Stimulated activated CD4-positive, alpha-beta T cell treated with anti-CD3 and anti-CD28 coated beads, Interleukin-4, amount 100 ng/mL, for 24 hours (primary cell): ENCODE results near the gene B3GNT9.
A peak's percentile ranks its signal among the peaks of the same experiment; 100 is the strongest.

Source experiments
- DNase-seq: peaks from one replicate; pipeline ENCODE4 v3.0.0-alpha.2; 2020

Gene B3GNT9

DNA sequence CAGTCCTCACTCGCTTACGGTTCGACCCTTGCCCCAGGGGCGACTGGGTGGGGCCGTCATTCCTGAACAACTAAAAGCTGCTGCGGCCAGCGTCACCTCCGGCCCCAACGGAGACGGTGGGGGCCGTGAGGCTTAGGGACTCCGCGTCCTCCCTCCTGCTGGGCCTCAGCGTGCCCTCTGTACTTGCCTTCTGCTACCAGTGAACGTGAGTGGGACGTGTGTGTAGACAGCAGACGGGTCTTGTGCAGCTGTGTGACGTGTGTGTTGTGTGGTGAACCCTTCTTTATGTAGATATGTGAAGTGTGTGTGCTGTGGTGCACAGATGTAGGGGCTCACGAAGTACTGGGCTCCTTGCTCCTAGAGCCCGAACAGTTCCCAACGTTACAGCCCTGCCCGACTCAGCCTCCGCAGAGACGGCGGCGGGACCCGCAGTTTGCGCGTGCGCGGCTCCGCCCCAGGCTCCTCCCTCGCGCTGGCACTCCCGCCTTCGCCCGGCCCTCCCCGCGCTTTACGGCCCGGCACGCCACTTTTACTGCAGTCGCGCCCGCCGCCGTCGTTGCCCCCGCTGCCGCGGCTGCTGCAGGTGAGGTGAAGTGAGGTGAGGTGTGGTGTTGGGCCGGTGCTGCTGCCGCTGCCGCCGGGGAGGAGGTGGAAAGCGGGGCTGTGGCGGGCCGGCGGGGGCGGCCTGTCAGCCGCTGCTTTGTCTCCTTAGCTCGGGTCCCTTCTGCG is 41.2 kb downstream of the B3GNT9 start, which contains the start of gene PHAF1:
TSS of gene PHAF1 (plus strand) at position 535 of the 729 bp plus-strand sequence. CDS start 235 bp downstream, outside the sequence.
- peak; percentile 95 for DNase-seq

- DNase-seq = no peak
Observed at GRCh38 chr16:67108931-67109406, 41.8 kb downstream of the B3GNT9 start.

DNA sequence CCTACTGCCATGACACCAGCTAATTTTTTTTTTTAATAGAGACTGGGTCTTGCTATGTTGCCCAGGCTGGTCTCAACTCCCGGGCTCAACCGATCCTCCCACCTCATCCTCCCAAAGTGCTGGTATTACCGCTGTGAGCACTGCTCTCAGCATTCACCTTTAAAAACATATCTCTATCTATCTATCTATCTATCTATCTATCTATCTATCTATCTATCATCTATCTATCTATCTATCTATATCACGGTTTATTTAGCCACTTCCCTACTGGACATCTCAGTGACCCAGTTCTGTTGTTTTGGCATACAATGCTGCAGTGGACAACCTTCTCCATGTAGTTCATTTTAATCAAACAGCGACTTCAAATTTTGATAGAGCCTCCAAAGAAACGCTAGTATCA is 42.3 kb downstream of the B3GNT9 start:
- DNase-seq = no peak

DNA sequence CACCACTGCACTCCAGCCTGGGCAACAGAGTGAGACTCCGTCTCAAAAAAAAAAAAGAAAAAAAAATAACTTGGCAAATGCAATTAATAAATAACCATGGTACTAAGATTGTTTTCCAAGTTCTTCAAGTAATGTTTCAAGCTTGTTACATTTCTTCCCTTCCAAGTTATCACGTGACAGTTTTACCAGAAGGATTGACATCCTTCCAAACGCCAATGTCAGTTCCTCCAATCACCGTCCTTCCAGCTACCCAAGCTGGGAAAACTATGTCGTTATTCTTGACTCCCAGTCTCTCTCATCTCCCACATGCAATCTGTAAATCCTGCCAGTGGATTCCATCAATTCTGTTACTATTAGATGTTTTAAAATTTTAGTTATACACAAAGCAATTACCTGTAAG is 44.9 kb downstream of the B3GNT9 start:
- no peak for DNase-seq

DNA sequence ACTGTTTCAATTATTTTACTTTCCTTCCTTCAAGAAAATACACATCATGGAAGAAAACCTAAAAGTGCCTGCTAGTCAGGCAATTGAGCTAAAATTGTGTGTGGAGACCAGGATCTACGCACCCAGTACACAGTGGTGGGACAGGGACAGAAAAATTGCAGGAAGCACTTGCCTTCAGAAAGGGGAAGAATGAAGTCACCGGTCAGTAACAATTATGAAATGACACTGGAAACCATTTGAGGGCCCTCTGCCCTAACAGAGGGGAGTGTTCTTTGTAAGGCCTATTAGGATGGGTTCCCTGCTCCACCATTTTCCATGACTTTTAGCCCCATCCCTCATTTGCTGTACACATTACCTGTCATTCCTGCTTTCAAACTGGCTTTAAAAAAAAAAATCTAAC is 45.6 kb downstream of the B3GNT9 start:
- no peak for DNase-seq

DNA sequence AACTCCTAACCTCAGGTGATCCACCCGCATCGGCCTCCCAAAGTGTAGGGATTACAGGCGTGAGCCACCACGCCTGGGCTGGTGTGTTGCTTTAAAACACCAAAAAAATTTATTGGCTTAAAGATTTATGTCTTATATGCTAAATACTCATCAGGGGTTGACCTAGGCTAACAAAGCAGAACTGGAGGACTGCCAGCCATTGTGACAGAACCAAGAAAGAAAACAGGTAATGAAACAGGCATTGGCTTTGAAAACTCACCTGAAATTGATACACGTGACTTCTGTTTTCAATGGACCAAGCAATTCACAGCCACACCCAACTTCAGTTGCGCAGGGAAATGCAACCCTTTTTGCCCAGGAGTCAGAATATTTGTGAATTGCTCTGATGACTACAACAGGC is 46.0 kb downstream of the B3GNT9 start:
- DNase-seq = no peak

DNA sequence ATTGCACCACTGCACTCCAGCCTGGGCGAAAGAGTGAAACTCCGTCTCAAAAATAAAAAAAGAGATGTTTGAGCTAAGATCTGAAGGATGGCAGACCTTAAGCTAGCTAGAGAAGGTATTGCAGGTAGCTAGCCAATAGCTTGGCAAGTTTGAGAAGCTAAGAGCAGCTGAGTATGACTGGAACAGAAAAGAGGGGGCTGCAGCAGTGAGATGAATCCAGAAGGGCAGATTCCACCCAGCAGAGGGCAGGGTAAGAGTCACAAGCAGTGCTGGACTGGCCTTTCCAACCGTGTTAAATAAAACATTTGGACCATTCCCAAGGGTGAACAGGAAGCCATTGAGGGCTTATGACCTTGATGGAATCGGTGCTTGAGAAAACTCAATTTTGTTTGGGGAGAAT is 46.7 kb downstream of the B3GNT9 start:
- DNase-seq = no peak

DNA sequence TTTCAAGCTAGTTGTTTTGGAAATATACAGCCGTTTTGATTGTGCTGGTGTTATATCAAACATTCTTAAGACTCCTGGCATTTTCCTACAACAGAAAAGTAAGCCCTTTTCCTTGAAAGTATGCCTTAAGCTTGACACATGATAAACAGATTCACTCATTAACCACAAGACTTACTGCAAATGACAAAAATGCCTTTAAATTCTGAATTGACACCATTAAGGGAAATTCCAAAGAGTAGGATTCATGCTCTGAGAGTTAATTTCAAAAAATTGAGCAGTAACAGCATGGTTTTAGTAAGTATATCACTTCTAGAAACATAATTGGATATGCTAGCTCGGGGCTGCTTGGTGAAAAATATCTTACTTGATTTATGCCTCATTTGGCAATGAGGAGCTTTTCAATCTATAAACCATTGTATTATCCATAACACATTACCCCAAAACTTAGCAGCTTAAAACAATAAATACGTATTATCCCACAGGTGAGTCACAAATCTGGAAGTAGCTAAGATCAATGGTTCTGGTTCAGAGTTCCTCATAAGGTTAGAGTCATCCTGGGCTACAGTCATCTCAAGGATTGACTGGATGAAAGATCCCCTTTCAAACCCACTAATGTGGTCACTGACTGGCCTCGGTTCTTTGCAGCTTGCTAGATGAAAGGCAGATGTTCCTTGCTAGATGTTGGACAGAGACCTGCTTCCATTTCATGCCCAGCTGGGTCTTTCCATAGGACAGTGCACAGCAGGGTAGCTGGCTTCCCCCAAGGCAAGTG is 49.3 kb downstream of the B3GNT9 start:
- peak; percentile 8 for DNase-seq

GRCh38 chr16:67100569-67101310 is 50.1 kb downstream of the B3GNT9 start:
- no peak for DNase-seq

- no peak for DNase-seq
Observed at GRCh38 chr16:67098599-67098998, 52.2 kb downstream of the B3GNT9 start.
